NOMO-1 treated with DMSO at 0.1 percent for 48 hours (cell line): ENCODE measurements around the gene FSTL3.

Source experiments
- DNase-seq: peaks from one replicate; lab custom pipeline; 2025; ENCODE audit not compliant: unreplicated experiment; lab: John Stamatoyannopoulos, UW

The FSTL3 gene

DNA sequence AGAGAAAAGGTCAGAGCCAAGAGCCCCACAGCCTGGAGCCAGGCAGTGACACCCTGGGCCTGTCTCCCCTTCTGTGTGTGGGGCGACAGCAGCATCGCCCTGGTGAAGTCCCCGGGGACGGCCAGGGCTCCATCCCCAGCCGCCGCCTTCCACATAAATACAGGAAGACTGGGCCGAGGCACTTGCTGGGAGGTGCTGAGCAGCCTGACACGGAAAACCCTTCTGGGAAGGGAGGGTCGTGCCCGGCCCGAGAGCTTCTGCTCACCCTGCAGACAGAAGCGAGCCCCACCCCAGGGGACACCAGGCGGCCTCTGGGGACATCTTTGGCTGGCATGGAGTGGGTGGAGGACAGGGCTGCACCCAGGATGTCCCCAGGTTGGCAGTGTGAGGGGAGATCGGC lies 31.4 kb upstream of the FSTL3 start:
- no peak for DNase-seq

GRCh38 chr19:645912-646778 lies 30.0 kb upstream of the FSTL3 start:
- no peak for DNase-seq

DNA sequence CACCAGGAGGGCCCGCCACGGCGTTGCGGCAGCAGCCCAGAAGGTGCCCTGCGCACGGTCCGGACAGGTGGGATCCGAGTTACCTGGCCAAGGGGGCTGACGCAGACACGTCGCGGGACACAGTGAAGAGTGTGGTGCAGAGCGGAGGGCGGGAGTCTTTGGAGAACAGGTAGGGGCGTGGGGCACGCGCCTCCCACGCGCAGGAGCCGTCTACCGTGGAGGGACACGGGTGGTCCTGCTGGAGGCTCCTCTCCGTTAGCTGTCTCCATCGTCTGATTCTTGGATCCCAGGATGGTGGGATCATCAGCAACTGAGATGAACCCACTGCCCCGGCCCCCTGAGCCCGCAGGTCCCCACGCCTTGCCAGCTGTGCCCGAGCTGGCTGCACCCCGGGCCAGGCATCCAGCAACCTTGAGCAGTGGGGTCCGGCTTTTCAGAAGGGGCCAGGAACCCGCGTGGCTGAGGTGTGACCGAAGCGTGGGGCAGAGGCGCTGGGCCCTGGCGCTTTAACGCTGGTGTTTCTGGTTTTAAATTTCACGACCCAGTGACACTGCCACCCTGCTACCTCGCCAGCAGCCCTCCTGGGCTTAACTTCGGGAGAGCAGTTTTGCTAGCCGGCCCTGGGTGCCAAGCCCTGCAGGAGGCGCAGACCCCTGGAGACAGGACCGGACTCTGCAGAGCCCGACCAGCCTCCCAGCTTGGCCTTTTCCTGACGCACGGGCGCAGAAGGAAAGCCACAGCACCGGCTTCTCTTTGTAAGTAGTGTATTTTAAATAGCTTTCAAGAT lies 29.2 kb upstream of the FSTL3 start:
- no peak for DNase-seq

DNA sequence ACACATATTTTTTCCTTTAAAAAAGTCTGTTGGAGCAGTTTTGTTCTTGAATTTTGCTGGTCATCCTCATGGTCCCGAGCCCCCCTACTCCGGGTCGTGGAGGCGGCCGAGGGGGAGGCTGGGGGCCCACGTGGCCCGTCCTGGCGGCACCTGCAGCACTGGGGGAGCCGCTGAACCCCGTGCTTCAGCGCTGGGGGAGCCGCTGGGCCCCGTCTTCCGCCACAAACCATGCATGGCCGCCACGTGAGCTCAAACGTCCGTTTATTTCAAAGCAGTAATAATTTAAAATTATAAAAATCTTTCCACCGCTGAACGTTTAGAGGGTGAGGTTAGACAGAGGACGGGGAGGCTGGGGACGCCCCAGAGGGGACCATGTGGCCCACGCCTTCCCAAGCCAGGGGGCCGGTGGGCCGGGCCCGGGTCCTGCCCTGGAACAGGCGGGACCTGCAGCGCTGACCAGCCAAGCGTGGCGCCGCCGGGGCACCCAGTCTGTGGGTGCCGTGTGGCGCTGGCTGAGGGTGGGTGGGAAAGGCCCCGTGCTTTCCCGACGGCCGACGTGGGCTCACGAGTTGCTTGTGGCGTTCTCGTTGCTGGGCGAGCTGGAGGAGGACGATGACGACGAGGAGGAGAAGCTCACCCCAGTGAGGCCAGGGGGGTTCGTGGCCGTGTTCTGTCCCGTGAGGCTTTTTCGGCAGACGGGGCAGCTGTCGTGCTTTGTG lies 28.5 kb upstream of the FSTL3 start:
- DNase-seq = no peak

- no peak for DNase-seq
These were observed 27.9 kb upstream of the FSTL3 start for GRCh38 chr19:648305-648704.

GRCh38 chr19:648904-649801 lies 27.0 kb upstream of the FSTL3 start:
- DNase-seq = no peak

DNA sequence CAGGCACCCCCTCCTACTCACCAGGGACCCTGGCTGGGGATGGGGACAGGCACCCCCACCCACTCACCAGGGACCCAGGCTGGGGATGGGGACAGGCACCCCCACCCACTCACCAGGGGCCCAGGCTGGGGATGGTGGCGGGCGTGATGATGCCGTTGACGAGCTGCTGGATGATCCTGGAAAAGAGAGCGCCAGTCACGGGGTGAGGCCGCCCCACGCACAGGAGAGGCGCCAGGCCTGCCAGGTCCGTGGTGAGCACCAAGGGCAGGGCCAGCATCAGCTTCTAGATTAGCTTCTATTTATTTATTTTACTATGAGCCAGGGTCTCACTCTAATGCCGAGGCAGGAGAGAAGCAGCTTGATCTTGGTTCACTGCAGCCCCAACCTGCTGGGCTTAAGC lies 26.1 kb upstream of the FSTL3 start:
- DNase-seq = no peak

DNA sequence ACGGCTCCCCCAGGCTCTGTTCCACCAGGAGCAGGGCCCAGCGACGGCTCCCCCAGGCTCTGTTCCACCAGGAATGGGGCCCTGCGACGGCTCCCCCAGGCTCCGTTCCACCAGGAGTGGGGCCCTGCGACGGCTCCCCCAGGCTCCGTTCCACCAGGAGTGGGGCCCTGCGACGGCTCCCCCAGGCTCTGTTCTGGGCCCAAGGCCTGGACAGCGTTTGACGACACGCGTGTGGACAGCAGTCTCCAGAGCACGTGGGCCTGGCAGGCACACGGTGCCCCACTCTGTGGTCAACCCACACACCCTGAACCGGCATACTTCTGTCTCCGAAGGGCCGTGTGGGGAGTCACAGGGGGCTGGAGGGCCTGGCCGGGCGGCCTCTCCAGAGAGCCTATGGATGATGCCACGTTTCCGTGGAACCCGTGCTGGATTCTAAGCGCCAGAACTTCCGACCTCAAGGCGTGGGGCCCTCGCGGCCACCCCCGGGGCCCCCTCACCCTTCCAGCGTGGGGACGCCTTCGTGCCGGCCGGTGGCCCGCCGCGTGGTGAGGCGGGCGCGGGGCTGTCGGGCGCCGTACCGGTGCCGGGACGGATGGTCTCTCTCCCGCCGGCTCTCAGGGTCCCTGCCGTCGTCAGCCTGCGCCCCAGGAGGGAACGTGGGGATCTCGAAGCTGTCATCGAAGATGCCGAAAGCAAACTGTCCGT lies 24.9 kb upstream of the FSTL3 start:
- no peak for DNase-seq

DNA sequence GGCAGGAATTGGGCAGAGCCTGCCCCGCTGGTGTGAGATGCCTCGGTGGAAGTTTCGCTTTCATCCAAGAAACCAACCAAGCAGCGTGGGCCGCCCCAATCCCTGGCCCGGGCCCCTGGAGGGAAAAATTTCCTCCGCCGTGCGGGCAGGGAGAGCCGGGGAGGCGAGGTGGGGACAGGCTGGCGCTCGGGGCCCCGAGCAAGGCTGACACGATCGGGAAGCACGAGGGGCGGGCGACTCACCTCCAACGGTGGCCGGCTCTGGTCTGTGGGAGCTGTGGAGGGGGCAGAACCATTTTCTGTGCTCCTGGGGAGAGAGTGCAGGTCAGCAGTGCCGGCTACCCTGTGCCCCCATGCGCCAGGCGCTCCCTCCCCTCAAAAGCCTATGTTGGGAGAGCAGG lies 24.2 kb upstream of the FSTL3 start:
- no peak for DNase-seq

- no peak for DNase-seq
These were observed 23.5 kb upstream of the FSTL3 start for GRCh38 chr19:652467-653389.

DNA sequence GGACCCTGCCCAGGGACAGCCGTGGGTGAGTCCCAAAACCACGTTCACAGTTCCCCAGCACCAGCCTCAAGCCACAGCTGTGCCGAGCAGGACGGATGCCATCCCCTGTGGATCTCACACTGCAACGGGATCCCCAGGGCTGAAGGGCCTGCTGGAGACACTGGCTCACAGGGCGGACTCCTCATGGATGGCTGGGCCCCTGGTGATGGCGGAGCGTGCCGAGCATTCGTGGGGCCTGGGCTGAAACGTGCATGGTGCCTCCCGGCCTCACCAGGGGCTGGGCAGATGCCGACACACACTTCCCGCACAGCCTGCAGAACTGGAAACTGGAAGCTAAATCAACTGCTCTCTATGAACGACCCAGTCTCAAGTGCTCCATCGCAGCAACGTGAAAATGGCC lies 22.8 kb upstream of the FSTL3 start:
- no peak for DNase-seq

DNA sequence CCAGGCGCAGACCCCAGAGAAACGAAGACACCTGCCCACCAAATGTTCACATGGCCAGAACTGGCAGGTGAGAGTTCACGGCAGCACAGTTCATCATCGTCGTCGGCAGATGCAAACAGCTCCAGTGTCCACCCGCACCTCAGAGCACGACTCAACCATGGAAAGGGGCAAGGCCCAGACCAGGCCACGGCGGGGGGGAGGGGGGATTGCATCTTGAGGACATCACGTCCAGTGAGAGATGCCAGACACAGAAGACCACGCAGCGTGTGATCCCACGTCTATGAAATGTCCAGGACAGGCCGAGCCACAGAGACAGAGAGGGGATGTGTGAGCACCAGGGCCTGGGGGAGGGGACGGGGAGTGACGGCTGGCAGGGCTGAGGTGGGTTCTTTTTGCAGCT lies 20.5 kb upstream of the FSTL3 start:
- DNase-seq = no peak

DNA sequence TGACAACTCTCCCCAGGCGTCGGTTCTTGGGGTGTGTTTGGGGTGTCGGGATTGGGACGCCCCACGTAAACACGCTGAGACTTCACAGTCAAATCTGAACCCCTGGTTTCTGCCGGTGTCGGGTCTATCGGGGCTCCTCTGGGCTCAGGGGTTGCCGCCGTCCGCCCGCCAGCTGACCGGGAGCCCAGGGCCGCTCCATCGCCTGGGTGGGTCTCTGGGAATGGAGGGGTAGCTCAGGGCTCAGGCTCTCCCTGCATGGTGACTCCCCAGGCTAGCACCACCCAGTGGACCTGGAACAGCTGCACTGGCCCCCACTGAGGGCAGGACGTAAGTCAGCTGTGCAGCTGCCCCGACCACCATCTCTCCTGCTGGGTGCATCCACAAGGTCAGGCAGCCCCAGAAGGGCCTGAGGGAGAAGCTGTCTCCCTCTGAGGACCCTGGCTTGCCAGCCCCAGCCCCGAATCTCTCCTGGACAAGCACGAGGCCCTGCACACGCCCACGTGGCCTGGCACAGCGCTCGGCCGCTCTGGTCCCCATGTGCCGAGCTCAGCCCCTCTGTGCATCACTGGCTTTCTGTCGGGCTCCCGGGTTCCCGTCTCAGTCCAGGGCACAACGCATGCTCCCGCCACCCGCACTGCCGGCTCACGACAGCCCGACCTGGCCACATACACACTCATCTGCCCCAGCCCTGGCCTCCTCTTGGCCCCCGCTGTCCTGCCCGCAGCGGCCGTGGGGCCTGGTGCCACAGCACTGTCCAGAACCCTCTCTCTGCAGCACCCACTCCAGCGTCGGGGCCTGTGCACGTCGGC lies 19.2 kb upstream of the FSTL3 start:
- no peak for DNase-seq

- no peak for DNase-seq
These were observed 18.6 kb upstream of the FSTL3 start for GRCh38 chr19:657611-658010.

DNA sequence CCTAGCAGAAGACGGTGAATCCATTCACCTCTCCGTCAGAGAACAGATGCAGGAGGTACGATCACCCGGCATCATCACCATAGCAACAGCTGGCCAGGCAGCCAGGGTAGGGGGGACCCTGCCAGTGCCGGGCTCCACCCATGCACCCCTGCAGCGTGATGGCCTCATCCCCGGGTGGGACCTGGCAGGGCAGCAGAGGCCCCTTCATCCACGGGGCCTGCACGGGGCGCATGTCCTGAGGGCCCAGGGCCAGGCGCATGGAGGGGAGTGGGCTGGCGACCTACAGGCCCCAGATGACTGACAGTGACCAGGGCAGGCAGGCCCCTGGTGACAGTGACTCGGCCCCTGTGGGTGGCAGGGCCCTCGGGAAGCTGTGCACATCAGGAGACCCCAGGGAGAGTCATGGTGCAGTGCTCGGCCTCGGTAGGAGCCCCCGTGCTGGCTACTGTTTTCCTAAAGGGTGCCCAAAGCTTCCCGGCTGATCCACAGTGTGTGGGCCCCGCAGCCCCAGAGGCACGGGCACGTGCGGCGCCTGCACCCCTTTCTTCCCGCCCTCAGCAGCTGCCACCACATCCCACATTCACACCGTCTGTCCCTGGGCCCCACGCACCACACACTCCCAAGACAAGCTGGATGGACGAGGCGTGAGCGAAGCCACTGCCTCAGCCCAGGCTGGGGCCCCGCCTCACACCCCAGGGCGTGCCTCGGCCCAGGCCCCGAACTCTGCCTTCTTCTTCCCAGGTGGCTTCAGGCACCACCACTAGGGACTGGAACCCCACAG lies 17.9 kb upstream of the FSTL3 start:
- no peak for DNase-seq

- no peak for DNase-seq
These were observed 17.0 kb upstream of the FSTL3 start for GRCh38 chr19:658916-659839.
